HUDEP-2 (cell line): ENCODE data around the gene PAXIP1.

Experiments used
- DNase-seq, 76 experiments: peaks; one replicate each; lab custom pipeline; 2025; ENCODE audit not compliant: unreplicated experiment in 76 of 76; lab: John Stamatoyannopoulos, UW

Gene PAXIP1

DNA sequence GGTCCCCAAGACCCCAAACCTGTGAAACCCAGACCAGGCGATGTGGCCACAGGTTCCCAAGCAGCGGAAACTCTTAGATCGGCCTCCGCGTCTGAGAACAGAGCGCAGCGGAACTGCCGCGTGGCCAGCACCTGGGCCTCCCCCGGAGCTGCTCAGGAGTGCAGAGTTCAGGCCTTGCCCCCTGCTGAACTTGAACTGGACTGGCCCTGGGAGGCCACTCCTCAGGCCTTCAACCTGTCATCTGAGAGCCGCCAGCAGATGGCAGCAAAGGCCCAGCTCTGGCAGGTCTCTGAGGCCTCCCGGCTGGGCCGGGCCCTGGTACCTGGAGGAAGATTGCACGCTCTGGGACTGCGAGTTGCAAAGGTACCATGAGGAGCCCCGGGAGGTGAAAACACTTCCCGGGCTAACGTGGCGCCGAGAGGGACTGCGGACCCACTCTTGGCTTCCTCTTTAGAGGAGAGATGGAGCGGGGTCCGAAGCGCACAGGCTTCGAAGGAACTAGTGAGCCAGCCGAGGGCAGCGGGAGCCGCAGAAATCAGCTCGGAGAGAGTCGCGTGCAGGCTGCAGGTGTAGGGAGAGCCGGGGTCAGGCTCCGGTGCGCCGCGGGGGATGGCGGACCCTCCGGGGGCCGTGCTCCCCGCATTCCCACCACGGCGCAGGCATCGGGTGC is 89.2 kb downstream of the PAXIP1 start:
- DNase-seq: peak in 70 of 76 experiments; percentile 4 to 87 (median 60)

GRCh38 chr7:154912871-154913637 is 89.9 kb downstream of the PAXIP1 start:
- DNase-seq: no peak

DNA sequence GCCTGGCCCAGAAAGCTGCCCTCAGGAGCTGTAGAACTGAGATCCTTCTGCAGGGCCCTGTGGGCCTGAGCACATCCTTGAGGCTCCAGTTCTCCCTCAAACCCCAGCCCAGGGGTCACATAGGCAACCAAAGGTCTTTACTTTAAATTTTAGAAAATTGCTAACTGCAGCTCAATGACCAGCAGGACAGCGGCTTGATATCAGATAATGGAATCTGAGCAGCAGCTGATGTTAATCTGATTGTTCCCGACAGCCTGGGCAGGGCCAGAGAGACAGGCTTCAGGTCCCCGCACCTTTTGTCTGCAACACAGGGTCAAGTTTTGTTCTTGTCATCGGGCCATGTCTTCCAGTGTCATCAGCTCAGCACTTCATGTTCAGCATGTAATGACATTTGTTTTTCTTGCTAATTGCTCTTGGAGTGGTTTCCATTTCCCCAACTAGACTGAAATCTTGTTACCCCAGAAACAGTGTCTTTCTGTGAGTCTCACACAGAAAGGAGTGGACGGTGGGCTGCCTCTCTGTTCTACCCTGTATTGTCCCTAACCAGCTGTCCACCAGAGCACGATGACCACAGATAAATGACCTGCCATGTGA is 91.0 kb downstream of the PAXIP1 start:
- DNase-seq: no peak

DNA sequence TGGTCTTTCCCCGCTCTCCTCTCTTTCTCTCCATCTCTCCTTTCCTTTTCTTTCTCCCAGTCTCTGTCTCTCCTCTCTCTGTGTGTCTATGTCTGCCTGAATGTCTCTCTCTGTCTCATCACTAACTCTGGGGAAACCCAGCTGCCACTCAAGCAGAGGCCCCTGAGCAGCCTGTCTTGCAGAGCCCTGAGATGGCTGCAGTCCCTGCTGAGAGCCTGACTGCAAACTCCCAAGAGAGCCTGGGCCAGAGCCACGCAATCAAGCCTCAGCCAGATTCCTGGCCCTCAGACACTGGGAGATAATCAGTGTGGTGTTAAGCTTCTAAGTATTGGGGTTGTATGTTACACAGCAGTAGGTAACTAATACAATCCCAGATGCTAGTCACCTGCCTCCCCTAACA is 91.5 kb downstream of the PAXIP1 start:
- no peak for DNase-seq

DNA sequence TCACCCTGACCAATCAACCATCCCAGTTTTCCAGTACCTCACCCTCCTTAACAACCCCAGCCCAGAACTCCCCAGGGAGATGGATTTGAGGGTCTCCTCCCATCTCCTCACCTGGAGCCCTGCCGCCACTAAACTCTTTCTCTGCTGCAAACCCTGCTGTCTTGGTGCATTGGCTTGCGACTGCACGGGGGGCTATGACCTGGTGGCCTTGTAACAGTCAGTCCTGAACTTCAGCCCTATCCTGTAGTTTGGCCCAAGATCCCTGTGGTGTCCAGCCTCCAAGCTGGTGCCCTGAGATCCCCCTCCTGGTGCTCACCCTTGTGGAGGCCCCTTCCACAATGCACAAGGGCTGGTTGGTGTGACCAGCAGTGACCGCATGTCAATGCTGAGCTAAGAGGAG is 91.9 kb downstream of the PAXIP1 start:
- no peak for DNase-seq

GRCh38 chr7:154910125-154910524 is 92.8 kb downstream of the PAXIP1 start:
- peak in 25 of 76 experiments; percentile 2 to 59 (median 15) for DNase-seq

DNA sequence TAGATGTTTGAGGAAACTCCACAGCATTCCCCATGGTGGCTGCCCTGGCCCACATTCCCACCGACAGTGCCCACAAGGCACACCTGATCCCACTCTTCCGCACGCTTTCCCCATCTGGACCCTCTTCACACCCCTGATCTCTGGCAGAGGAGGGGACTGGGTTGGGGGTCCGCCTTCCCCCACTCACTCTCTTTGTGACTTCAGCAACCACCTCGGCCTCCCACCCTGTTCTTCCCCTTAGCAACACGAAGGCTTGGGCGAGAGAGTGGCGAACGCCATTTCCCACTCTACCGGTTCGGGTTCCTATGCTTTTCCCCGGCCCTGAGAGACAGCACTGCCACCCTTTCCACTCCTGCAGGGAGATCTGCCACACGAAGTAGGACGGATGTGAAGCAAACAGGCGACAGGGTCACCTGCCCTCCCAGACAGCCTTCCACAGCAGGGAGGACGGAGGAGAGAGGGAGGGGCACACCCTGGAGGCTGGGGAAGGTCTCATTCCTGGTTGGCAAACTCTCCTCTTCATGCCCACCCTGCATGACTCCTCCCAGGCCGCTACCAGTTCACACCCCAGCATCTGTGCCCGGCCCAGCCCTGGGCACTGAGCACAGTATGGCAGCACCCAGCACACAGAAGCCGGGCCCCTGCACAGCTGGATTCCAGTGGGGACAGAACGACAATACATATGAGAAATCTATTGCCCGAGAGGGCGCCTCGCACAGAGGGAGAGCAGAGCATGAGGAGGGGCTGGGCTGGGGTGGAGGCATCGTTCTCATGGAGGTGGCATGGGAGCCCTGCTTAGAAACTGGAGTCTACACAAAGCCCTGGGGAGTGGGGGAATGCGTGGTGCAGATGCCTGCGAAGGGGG is 93.5 kb downstream of the PAXIP1 start:
- no peak for DNase-seq

DNA sequence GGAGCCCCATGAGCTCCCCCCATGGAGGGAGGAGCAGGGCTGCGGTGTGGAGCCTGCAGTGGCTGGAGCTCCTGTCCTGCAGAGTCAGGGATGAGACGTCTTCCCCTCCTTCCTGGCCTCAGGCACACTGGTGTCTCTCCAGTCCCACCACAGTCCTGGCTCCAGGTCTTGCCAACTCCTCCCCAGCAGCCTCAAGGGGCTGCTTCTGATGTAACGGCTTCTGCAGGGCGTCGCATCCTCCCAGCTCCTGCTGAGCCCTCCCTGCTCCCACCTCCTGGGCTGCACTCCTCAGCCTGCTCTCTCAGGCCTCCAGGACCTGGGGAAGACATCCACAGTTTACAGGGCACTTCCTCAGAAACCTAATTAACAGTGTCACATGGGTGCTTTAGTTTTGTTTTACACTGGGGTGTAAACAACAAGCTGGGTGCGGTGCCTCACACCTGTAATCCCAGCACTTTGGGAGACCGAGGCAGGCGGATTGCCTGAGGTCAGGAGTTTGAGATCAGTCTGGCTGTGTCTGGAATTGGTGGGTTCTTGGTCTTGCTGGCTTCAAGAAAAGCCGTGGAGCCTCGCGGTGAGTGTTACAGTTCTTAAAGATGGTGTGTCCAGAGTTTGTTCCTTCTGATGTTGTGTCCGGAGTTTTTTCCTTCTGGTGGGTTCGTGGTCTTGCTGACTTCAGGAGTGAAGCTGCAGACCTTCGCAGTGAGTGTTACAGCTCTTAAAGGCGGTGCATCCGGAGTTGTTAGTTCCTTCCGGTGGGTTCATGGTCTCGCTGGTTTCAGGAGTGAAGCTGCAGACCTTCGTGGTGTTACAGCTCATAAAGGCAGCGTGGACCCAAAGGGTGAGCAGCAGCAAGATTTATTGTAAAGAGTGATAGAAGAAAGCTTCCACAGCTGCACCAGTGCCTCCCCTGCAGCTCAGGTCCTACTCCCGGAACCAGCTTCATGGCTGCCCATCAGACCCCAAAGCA is 95.0 kb downstream of the PAXIP1 start:
- no peak for DNase-seq

DNA sequence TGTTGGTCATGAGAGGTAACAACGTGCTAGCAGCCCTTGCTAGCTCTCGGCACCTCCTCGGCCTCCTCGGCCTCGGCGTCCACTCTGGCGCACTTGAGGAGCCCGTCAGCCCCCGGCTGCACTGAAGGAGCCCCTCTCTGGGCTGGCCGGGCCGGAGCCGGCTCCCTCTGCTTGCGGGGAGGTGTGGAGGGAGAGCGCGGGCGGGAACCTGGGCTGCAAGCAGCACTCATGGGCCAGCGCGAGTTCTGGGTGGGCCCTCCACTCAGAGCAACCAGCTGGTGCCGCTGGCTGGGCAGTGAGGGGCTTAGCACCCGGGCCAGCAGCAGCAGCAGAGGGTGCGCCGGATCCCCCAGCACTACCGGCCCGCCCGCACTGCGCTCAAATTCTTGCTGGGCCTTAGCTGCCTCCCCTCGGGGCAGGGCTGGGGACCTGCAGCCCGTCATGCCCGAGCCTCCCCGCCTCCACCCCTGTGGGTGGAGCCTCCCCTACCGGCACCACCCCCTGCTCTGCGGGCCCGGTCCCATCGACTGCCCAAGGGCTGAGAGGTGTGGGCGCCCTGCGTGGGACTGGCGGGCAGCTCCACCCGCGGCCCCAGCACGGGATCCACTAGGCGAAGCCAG is 96.1 kb downstream of the PAXIP1 start:
- no peak for DNase-seq

GRCh38 chr7:154906201-154906600 is 96.7 kb downstream of the PAXIP1 start:
- no peak for DNase-seq

- no peak for DNase-seq
These were observed 97.3 kb downstream of the PAXIP1 start for GRCh38 chr7:154905615-154906014.

DNA sequence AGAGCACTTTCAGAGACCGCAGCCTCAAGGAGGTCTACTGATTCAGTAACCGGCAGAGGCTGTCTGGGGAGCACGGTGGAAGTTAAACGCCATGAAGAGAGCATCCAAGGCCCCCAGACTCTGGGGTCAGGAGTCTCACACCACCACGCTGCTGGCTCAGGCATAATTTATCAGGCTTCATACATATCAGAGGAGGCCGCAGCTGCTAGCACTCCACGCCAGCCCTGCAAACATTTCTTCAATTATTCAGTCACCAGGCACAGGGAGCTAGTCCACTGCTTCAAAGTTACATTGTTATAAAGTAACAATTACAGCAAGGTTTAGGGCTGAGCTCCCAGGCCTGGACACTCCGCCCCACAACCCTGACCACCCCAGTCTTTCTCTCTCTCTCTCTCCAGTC is 97.8 kb downstream of the PAXIP1 start:
- DNase-seq: no peak

DNA sequence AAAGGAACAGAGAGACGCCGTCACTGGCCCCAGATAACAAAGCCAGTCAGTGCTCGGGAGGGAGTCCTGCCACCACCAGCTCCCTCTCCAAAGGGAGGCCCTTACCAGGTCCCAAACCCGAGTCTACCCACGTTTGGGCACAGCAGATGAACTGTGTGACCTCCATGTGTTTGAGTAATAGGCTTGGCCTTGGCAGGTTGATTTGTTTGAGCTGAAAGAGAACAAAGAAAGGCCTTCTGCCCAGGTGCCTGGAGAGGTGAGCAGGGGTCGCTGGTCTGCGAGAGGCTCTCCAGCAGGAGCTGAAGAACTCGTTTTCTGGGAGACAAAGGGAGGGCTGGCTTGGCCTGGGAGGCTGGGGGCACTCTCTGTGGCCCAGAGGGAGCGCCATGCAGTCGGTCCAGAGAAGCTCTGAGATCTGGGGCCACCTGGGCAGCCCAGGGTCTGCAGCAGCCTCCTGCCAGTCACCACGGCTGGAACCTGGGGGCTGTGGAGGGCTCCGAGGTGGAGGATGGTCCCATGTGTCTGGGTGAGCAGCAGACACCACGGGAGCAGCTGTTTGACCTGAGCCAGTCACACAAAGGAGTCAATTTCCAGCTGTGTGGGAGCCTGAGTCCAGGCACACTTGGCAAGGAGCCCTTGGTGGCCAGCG is 99.7 kb downstream of the PAXIP1 start:
- DNase-seq: no peak

DNA sequence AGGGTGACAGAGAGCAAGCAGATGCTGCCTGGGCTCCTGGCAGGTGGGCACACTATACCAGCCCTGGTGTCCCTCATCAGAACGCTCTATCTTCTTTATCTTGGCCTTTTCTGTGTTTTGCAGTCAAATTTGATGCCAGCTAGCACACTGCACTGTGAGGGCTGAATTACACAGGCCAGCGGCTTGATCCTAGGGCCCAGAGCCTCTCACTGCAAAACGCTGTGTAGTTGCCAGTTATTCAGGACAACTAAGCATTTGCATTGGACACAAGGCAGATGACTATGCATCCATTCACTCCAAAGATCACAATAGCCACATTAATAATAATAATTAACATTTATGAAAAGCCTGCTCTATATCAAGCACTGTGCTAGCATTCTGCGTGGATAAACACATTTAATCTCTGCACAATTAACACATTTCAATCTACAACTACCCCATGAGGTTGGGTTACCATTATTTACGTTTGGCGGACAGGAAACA is 100.3 kb downstream of the PAXIP1 start:
- DNase-seq: no peak

DNA sequence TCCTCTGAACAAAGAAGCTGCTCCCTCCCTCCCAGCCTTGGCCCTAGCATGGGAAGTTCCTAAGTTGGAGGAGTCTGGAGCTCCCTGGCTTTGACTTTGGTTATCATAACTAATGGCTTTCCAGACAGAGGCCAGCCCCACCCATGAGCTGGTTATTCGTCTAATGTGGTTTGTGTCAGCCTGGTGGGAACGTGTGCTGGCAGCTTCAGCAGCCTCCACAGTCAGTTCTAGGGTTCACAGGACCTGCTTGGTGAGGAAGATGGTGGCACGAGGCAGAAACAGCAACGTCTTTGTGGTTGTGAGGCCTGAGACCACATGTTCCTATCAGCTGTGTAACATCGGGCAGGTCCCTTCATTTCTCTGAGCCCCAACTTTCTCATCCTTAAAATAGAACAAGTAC is 103.1 kb downstream of the PAXIP1 start:
- DNase-seq: peak in 1 of 76 experiments; percentile 2

- DNase-seq: no peak
These were observed 103.7 kb downstream of the PAXIP1 start for GRCh38 chr7:154898973-154899855.

- no peak for DNase-seq
These were observed 106.8 kb downstream of the PAXIP1 start for GRCh38 chr7:154896076-154896475.
